ENCODE measurements around the gene FAM193A. TPM values are rescaled to one million over a fixed set of nuclear protein-coding genes. Genes with fewer than 3 reads are reported as not detected.

Gene FAM193A
- total RNA-seq, 1 donor from 2014 or later = 28.8 TPM

GRCh38 chr4:2515830-2516550 is 20.5 kb upstream of the FAM193A start:
- TF ChIP-seq CTCF (IDR thresholded peaks at IDR 0.05; ENCODE audit: insufficient read depth, low read depth, low read length) (no peak), EZH2 (IDR thresholded peaks at IDR 0.05; ENCODE audit: insufficient read depth, low read length) (no peak)
- no peak for FAIRE-seq
- H3K4me2 ChIP-seq (ENCODE audit: low read length) = no peak overlapping the region

GRCh38 chr4:2516635-2517034 is 19.8 kb upstream of the FAM193A start:
- Histone ChIP-seq H2AFZ (ENCODE audit: low read depth, low read length) (no peak overlapping the region), H3K4me1 (ENCODE audit: insufficient read depth, low read length) (no peaks in the 10 kb centered on the region), H3K4me2 (ENCODE audit: low read length) (no peak overlapping the region), H3K27me3 (ENCODE audit: insufficient read depth, low read length) (no peaks in the 10 kb centered on the region), H3K9ac (ENCODE audit: low read length) (no peak overlapping the region), H3K4me3 (ENCODE audit: insufficient read depth, low read depth, low read length) (no peak overlapping the region), H3K36me3 (ENCODE audit: insufficient read depth, low read length) (peaks cover 16% of the 10 kb centered on the region), H3K27ac (ENCODE audit: low read depth, low read length) (no peak overlapping the region), H3K9me3 (ENCODE audit: insufficient read depth, low read depth, low read length) (no peaks in the 10 kb centered on the region), H4K20me1 (ENCODE audit: insufficient read depth, low read length) (peaks cover 22% of the 10 kb centered on the region), H3K79me2 (ENCODE audit: insufficient read depth, low read length) (no peaks in the 10 kb centered on the region)
- DNase-seq (ENCODE audit: low read depth) (no peak), FAIRE-seq (no peak)
- Mint-ChIP-seq H3K36me3 (ENCODE audit: low read depth, unreplicated experiment) (peaks cover 15% of the 10 kb centered on the region), H3K9me3 (ENCODE audit: unreplicated experiment) (no peaks in the 10 kb centered on the region), H3K4me1 (ENCODE audit: low read depth, unreplicated experiment) (no peaks in the 10 kb centered on the region), H3K4me3 (ENCODE audit: unreplicated experiment) (no peak overlapping the region), H3K27ac (ENCODE audit: unreplicated experiment) (no peak overlapping the region), H3K27me3 (ENCODE audit: low read depth, unreplicated experiment) (no peaks in the 10 kb centered on the region)
- TF ChIP-seq CTCF (IDR thresholded peaks at IDR 0.05; ENCODE audit: insufficient read depth, low read depth, low read length) (no peak), EZH2 (IDR thresholded peaks at IDR 0.05; ENCODE audit: insufficient read depth, low read length) (no peak)

More at GRCh38 chr4:2515830-2516550, 20.5 kb upstream of the FAM193A start:
- Mint-ChIP-seq H3K36me3 (ENCODE audit: low read depth, unreplicated experiment) (peaks cover 15% of the 10 kb centered on the region), H3K4me1 (ENCODE audit: low read depth, unreplicated experiment) (no peaks in the 10 kb centered on the region), H3K27me3 (ENCODE audit: low read depth, unreplicated experiment) (no peaks in the 10 kb centered on the region), H3K4me3 (ENCODE audit: unreplicated experiment) (no peak overlapping the region), H3K27ac (ENCODE audit: unreplicated experiment) (no peak overlapping the region), H3K9me3 (ENCODE audit: unreplicated experiment) (no peaks in the 10 kb centered on the region)
- Histone ChIP-seq H3K79me2 (ENCODE audit: insufficient read depth, low read length) (peaks cover under 1% of the 10 kb centered on the region), H2AFZ (ENCODE audit: low read depth, low read length) (no peak overlapping the region), H3K27me3 (ENCODE audit: insufficient read depth, low read length) (no peaks in the 10 kb centered on the region), H3K4me1 (ENCODE audit: insufficient read depth, low read length) (no peaks in the 10 kb centered on the region), H4K20me1 (ENCODE audit: insufficient read depth, low read length) (peaks cover 22% of the 10 kb centered on the region), H3K9ac (ENCODE audit: low read length) (no peak overlapping the region), H3K9me3 (ENCODE audit: insufficient read depth, low read depth, low read length) (no peaks in the 10 kb centered on the region), H3K4me3 (ENCODE audit: insufficient read depth, low read depth, low read length) (no peak overlapping the region), H3K36me3 (ENCODE audit: insufficient read depth, low read length) (peaks cover 16% of the 10 kb centered on the region), H3K27ac (ENCODE audit: low read depth, low read length) (no peak overlapping the region)
- DNase-seq (ENCODE audit: low read depth) = no peak

GRCh38 chr4:2526559-2526958 is 9.9 kb upstream of the FAM193A start:
- FAIRE-seq = no peak
- no peak overlapping the region for H2AFZ ChIP-seq (ENCODE audit: low read depth, low read length)
- H3K36me3 ChIP-seq (ENCODE audit: insufficient read depth, low read length) = no peaks in the 10 kb centered on the region
- no peak for DNase-seq (ENCODE audit: low read depth)
- H3K9ac ChIP-seq (ENCODE audit: low read length) = no peak overlapping the region
- Mint-ChIP-seq H3K36me3 (ENCODE audit: low read depth, unreplicated experiment) (no peaks in the 10 kb centered on the region), H3K4me3 (ENCODE audit: unreplicated experiment) (no peak overlapping the region), H3K27ac (ENCODE audit: unreplicated experiment) (no peak overlapping the region), H3K27me3 (ENCODE audit: low read depth, unreplicated experiment) (no peaks in the 10 kb centered on the region), H3K4me1 (ENCODE audit: low read depth, unreplicated experiment) (no peaks in the 10 kb centered on the region), H3K9me3 (ENCODE audit: unreplicated experiment) (no peaks in the 10 kb centered on the region)
- H3K4me2 ChIP-seq (ENCODE audit: low read length) = no peak overlapping the region
- no peaks in the 10 kb centered on the region for H4K20me1 ChIP-seq (ENCODE audit: insufficient read depth, low read length)
- H3K27me3 ChIP-seq (ENCODE audit: insufficient read depth, low read length) = no peaks in the 10 kb centered on the region
- H3K4me1 ChIP-seq (ENCODE audit: insufficient read depth, low read length) = no peaks in the 10 kb centered on the region
- TF ChIP-seq CTCF (IDR thresholded peaks at IDR 0.05; ENCODE audit: insufficient read depth, low read depth, low read length) (no peak), EZH2 (IDR thresholded peaks at IDR 0.05; ENCODE audit: insufficient read depth, low read length) (no peak)
- H3K79me2 ChIP-seq (ENCODE audit: insufficient read depth, low read length) = no peaks in the 10 kb centered on the region
- no peaks in the 10 kb centered on the region for H3K9me3 ChIP-seq (ENCODE audit: insufficient read depth, low read depth, low read length)
- H3K4me3 ChIP-seq (ENCODE audit: insufficient read depth, low read depth, low read length) = no peak overlapping the region
- H3K27ac ChIP-seq (ENCODE audit: low read depth, low read length) = no peak overlapping the region
